Skeletal muscle tissue (tissue), 4 donors: ENCODE data around the gene SPEM2. TPM values are rescaled to one million over a fixed set of nuclear protein-coding genes. Genes with fewer than 3 reads are reported as not detected.

Experiments used
- H3K27ac ChIP-seq: one replicate; pipeline ENCODE4 v1.7.0; 2013; ENCODE audit warnings: mild to moderate bottlenecking, low read depth, low read length, inconsistent platforms
- H3K27me3 ChIP-seq, 3 donors: one replicate each; pipeline ENCODE4 v1.7.0; 2013; ENCODE audit warnings: low read length in 3 of 3; ENCODE audit not compliant: control insufficient read depth in 3 of 3, insufficient read depth in 3 of 3
- H3K36me3 ChIP-seq, 3 donors: one replicate each; pipeline ENCODE4 v1.7.0; 2013; ENCODE audit warnings: low read length in 3 of 3; ENCODE audit not compliant: control insufficient read depth in 3 of 3, insufficient read depth in 3 of 3
- H3K4me1 ChIP-seq, 3 donors: one replicate each; pipeline ENCODE4 v1.7.0; 2013; ENCODE audit warnings: low read length in 3 of 3, mild to moderate bottlenecking in 3 of 3; ENCODE audit not compliant: control insufficient read depth in 3 of 3, insufficient read depth in 3 of 3
- H3K4me3 ChIP-seq, 3 donors: one replicate each; pipeline ENCODE4 v1.7.0; 2013; ENCODE audit warnings: low read length in 3 of 3
- H3K9ac ChIP-seq, 3 donors: one replicate each; pipeline ENCODE4 v1.7.0; 2013; ENCODE audit warnings: low read length in 3 of 3, mild to moderate bottlenecking in 3 of 3, moderate library complexity in 2 of 3, low read depth in 1 of 3
- H3K9me3 ChIP-seq, 3 donors: one replicate each; pipeline ENCODE4 v1.7.0; 2013; ENCODE audit warnings: low read length in 3 of 3; ENCODE audit not compliant: control insufficient read depth in 3 of 3
- total RNA-seq: library from RNA; depleted of rRNA; stranded (reverse); fragments of >200 nt; gene quantifications from one replicate; pipeline ENCODE4 v1.2.3, GENCODE V29; 2014
- donor health status: Osteomylitis.

The SPEM2 gene
- total RNA-seq, 1 donor from 2014 or later: not detected

GRCh38 chr17:7439462-7440112 is 14.2 kb downstream of the SPEM2 start, which contains the start of gene FGF11:
FGF11 (plus strand) TSS chr17:7439512; CDS start chr17:7439621, 109 bp downstream.
- H3K4me3 ChIP-seq: peak within 1 kb of the TSS; percentile 62 to 81 (median 63)
- H3K36me3 ChIP-seq: no peaks in the 10 kb centered on the region
- peaks cover 47 to 67% (median 57%) of the 10 kb centered on the region in 3 donors for H3K4me1 ChIP-seq
- H3K27me3 ChIP-seq: peaks cover 0 to 5% (median 0%) of the 10 kb centered on the region in 3 donors
- no peaks in the 10 kb centered on the region for H3K9me3 ChIP-seq
- peak within 1 kb of the TSS; percentile 69 to 88 (median 74) for H3K9ac ChIP-seq
- H3K27ac ChIP-seq: peak within 1 kb of the TSS; percentile 71

- Histone ChIP-seq H3K9ac (peak overlapping the region; percentile 69 to 88 (median 74)), H3K36me3 (no peaks in the 10 kb centered on the region), H3K9me3 (no peaks in the 10 kb centered on the region), H3K4me1 (peaks cover 48 to 68% (median 58%) of the 10 kb centered on the region in 3 donors), H3K27ac (peak overlapping the region; percentile 71), H3K27me3 (peaks cover 0 to 5% (median 0%) of the 10 kb centered on the region in 3 donors), H3K4me3 (peak overlapping the region; percentile 62 to 81 (median 63))
These were observed 14.9 kb downstream of the SPEM2 start for GRCh38 chr17:7440113-7440833.

GRCh38 chr17:7440834-7441195 is 15.4 kb downstream of the SPEM2 start:
- peak overlapping the region; percentile 71 for H3K27ac ChIP-seq
- H3K27me3 ChIP-seq: peaks cover 0 to 5% (median 0%) of the 10 kb centered on the region in 3 donors
- H3K4me3 ChIP-seq: peak overlapping the region; percentile 59 to 81 (median 63)
- peak overlapping the region; percentile 61 to 88 (median 69) for H3K9ac ChIP-seq
- H3K4me1 ChIP-seq: peaks cover 45 to 68% (median 57%) of the 10 kb centered on the region in 3 donors
- no peaks in the 10 kb centered on the region for H3K36me3 ChIP-seq
- H3K9me3 ChIP-seq: no peaks in the 10 kb centered on the region

- Histone ChIP-seq H3K36me3 (no peaks in the 10 kb centered on the region), H3K4me1 (peaks cover 45 to 68% (median 57%) of the 10 kb centered on the region in 3 donors), H3K27ac (peak overlapping the region; percentile 71), H3K4me3 (no peak overlapping the region), H3K27me3 (peaks cover 0 to 5% (median 0%) of the 10 kb centered on the region in 3 donors), H3K9me3 (no peaks in the 10 kb centered on the region), H3K9ac (peak overlapping the region in 2 of 3 donors; percentile 61 to 88)
These were observed 15.8 kb downstream of the SPEM2 start for GRCh38 chr17:7441266-7441665.

GRCh38 chr17:7442142-7442541 is 16.7 kb downstream of the SPEM2 start:
- Histone ChIP-seq H3K27ac (no peak overlapping the region), H3K36me3 (peaks cover 0 to under 1% (median 0%) of the 10 kb centered on the region in 3 donors), H3K9me3 (no peaks in the 10 kb centered on the region), H3K9ac (no peak overlapping the region), H3K27me3 (peaks cover 0 to 5% (median 2%) of the 10 kb centered on the region in 3 donors), H3K4me1 (peaks cover 43 to 66% (median 51%) of the 10 kb centered on the region in 3 donors), H3K4me3 (no peak overlapping the region)

GRCh38 chr17:7443499-7444485 is 18.4 kb downstream of the SPEM2 start:
- peaks cover 40 to 52% (median 40%) of the 10 kb centered on the region in 3 donors for H3K4me1 ChIP-seq
- peaks cover 8 to 12% (median 12%) of the 10 kb centered on the region in 3 donors for H3K36me3 ChIP-seq
- H3K9me3 ChIP-seq: no peaks in the 10 kb centered on the region
- peak overlapping the region; percentile 100 for H3K27ac ChIP-seq
- peaks cover 0 to 5% (median 3%) of the 10 kb centered on the region in 3 donors for H3K27me3 ChIP-seq
- peak overlapping the region in 2 of 3 donors; percentile 12 to 45 for H3K4me3 ChIP-seq
- H3K9ac ChIP-seq: peak overlapping the region; percentile 37 to 100 (median 98)

- Histone ChIP-seq H3K27me3 (peaks cover 0 to 5% (median 3%) of the 10 kb centered on the region in 3 donors), H3K9me3 (no peaks in the 10 kb centered on the region), H3K27ac (peak within 1 kb of the TSS; percentile 100), H3K9ac (peak within 1 kb of the TSS; percentile 95 to 100 (median 98)), H3K4me3 (peak within 1 kb of the TSS; percentile 73 to 81 (median 79)), H3K36me3 (peaks cover 9 to 13% (median 12%) of the 10 kb centered on the region in 3 donors), H3K4me1 (peaks cover 35 to 46% (median 40%) of the 10 kb centered on the region in 3 donors)
These were observed 19.5 kb downstream of the SPEM2 start, which contains the start of gene CHRNB1 for GRCh38 chr17:7444682-7445618. CHRNB1 (plus strand) TSS chr17:7445061; CDS start chr17:7445128, 67 bp downstream.

GRCh38 chr17:7445619-7445968 is 20.2 kb downstream of the SPEM2 start:
- H3K36me3 ChIP-seq: peaks cover 9 to 19% (median 12%) of the 10 kb centered on the region in 3 donors
- peak overlapping the region; percentile 67 to 81 (median 79) for H3K4me3 ChIP-seq
- H3K9me3 ChIP-seq: no peaks in the 10 kb centered on the region
- H3K27me3 ChIP-seq: peaks cover 0 to 3% (median under 1%) of the 10 kb centered on the region in 3 donors
- H3K27ac ChIP-seq: peak overlapping the region; percentile 100
- peak overlapping the region; percentile 95 to 100 (median 98) for H3K9ac ChIP-seq
- peaks cover 30 to 41% (median 35%) of the 10 kb centered on the region in 3 donors for H3K4me1 ChIP-seq
